Frontal cortex (tissue), 4 donors: ENCODE data around the gene UGT3A2. TPM values are rescaled to one million over a fixed set of nuclear protein-coding genes. Genes with fewer than 3 reads are reported as not detected.
A peak's percentile ranks its signal among the peaks of the same experiment; 100 is the strongest.

Experiments used
- DNase-seq, 2 donors: peaks; one replicate each; pipeline ENCODE4 v3.0.0; 2012; ENCODE audit warnings: low spot score in 2 of 2
- FAIRE-seq: peaks from 2 replicates; lab custom pipeline; 2012; peaks lifted over from hg19 to GRCh38; lab: Jason Lieb, UNC
- total RNA-seq: library from RNA; depleted of rRNA; stranded (reverse); fragments of >200 nt; gene quantifications from one replicate; pipeline ENCODE4 v1.2.3, GENCODE V29; 2014
- donor health status: control.
- donor health status: control.
- donor health status: control.

Gene UGT3A2
- total RNA-seq, result 0.41 TPM

GRCh38 chr5:36066540-36067210, at the start of gene UGT3A2:
Gene UGT3A2 (minus strand): TSS chr5:36066882. CDS start chr5:36066789, 93 bp downstream.
- no peak for FAIRE-seq
- no peak for DNase-seq

DNA sequence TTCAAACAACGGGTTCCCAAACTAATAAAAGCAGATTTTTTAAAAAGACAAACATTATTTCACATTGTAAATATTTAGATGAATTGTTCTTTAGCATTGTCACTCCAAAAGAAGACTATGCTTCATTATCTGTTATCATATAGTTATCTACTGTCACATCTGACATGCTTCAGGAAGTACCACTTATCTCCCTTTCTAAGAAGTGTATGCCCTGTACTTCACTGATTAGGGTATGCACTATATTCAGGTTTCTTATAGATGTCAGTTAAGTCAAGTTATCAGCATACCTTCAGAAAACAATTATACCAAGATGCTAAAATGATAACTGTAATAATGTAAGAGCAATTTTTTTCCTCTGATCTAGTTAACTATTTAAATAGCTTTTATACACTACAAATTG, 44.6 kb upstream of the UGT3A2 start:
- no peak for FAIRE-seq
- DNase-seq, result no peak

DNA sequence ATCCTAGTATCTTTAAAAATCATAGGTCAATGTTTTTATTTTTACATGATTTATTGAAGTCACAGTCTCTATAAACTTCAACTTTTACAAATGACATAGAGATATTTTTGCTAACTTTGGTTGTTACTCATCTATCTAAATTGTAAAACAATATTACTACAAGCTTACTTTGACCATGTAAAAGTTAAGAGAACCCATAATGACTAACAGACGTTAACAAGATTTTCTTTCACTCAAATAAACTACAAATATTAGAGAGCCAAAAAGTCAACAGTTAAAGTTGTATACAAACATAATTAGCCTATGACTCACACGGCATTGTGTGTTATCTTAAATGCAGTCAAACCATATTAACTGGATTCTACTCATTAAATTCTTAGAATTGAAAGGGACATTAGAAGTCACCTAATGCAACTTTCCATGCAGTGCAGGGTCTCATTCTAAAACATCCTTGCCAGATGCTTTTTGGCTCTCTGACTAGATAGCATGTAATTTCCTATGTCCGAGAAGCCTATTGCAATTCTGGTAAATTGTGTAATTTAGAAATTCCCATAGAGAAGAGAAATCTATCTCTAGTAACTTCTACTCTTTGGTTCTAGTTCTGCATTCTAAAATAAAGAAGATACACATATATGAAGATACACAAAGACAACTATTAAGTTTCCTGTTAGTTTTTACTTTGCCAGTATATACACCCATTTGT, 42.2 kb upstream of the UGT3A2 start:
- DNase-seq, result no peak
- FAIRE-seq, result peak; percentile 79

DNA sequence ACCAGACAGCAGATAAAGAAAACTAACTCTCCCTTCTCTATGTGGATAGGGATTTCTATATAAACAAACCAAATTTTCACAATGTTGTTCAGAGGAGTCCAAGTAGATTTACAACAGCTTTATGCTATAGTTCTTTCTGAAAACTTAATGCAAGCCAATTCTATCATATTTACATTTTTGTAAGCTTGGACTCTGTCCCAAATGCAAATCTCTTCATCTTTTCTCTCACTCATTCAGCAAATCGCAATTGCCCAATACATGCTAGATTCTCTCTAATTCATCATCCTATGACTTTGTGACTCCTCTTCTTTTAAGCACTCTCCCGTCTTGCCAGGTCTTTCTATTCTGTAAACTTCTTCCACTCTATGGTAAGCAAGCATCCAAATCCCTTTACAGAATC, 39.1 kb upstream of the UGT3A2 start:
- FAIRE-seq, result no peak
- DNase-seq, result no peak

DNA sequence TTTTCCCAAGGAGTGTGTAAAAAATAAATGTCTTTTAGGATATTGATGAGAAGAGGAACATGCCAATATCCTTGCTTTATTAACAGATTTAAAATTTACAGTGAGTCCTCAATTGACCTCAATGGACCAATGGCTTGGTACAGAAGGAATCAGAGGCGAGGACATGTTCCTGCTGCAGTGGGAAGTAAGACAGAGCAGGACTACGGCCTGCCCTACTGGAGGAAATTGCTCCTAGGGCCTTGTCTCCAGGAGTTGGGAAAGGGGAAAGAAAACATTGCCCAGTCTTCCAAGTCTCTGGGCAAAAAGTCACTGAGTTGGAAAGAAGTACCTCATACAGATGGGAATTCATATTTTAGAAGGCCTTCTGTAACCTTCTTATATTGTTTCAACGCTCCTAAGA, 33.1 kb upstream of the UGT3A2 start:
- FAIRE-seq (no peak), DNase-seq (no peak)

DNA sequence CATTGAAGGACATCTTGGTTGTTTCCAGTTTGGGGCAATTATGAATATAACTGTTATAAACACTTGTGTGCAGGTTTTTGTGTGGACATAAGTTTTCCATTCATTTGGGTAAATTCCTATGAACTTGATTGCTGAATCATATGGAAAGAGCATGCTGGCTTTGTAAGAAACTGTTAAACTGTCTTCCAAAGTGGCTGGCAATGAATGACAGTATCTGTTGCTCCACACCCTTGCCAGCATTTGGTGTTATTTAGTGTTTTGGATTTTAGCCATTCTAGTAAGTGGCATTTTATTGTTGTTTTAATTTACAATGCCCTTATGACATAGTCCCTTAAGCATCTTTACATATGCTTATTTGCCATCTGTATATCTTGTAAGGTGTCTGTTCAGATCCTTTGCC, 29.8 kb upstream of the UGT3A2 start:
- DNase-seq (no peak), FAIRE-seq (no peak)

DNA sequence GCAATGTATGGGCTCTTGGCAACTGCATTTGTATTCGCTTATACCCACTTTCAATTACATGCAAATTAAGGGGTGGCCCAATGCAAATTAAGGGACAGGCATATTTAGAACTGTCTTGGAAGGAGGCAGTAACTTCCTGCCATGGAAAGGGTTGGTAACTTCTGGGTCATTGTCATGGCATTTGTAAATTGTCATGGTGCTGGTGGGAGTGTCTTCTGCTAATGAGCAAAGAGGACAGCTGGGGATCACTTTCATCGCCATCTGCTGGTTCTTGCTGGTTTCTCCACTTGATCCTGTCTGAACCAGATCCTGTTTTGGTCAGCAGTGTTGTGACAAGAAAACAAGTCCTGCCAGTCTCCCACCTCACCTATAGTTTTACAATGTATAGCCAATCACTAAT, 23.3 kb upstream of the UGT3A2 start:
- DNase-seq, result no peak
- no peak for FAIRE-seq

- DNase-seq, result peak; percentile 21 to 46
- FAIRE-seq, result no peak
These were observed 12.6 kb upstream of the UGT3A2 start for GRCh38 chr5:36079200-36079781.

- no peak for DNase-seq
These were observed 11.7 kb upstream of the UGT3A2 start for GRCh38 chr5:36078430-36078829.

DNA sequence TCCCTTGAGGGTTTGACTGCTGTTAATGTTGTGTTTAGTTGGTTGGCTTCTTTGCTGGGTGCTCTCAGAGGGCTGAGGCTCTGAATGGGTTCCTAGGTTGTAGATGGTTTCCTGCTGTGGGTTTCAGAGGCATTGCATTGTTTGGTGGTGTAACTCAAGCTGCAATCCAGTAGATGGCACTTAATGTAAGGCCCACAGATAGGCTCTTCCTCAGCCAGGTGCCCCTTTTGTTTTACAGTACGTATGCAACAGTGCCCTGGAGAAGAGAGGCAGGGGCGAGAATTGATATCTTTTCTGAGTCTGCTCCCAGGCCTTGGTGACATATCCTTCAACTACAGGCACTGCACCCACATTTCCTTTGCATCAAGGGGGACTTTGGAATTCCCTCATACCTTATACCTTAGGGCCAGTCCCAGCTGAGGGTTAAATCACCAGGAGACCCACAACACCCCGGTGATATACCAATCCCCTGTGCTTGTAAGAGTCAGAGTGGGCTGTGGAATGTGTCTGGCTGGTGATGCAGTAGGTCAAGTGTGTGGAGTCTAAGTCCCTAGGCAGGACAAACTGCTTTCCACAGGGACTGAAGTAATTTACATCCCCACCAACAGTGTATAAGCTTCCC, 7.0 kb upstream of the UGT3A2 start:
- FAIRE-seq, result no peak

More at GRCh38 chr5:36078430-36078829, 11.7 kb upstream of the UGT3A2 start:
- no peak for FAIRE-seq

DNA sequence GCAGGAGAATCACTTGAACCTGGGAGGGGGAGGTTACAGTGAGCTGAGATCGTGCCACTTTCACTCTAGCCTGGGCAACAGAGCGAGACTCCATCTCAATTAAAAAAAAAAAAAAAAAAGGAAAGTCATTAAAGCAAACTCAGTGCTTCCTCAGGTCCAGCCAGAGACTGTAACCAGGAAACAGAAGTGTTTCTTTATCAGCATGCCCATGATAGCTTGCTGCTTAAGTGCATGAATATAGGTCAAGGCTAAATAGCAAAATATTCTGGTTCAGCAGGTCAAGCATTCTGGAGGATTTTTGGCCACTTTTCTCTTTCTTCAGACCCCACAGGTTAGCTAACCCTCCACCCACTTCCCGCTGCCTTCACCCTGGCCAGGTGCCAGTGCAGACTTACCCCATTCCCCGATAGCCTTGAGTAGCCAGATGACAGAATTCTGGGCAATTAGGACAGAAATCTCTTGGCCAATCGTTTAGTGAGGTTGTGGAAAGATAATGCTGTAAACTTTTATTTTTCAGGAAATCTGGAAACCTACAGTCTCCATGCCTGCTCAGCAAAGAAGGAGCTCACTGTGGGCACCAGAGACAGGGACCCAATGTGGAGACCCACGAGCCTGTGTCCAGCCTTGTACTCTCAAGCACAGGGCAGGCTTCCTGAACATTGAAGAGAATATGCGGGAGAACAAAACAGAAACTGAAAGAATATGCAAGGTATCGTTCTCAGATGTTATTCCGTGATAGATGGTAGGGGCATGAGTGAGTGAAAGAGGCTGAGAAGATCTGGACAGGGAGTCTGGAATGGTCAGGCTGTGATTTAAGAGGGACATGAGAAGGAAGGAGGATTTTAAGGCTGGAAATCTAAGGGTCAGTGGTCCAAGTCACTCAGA, 4.2 kb upstream of the UGT3A2 start:
- FAIRE-seq, result no peak

More for the DNA sequence above, 7.0 kb upstream of the UGT3A2 start:
- no peak for DNase-seq

GRCh38 chr5:36068751-36069281, 2.1 kb upstream of the UGT3A2 start:
- FAIRE-seq (no peak), DNase-seq (no peak)

More for the DNA sequence above, 4.2 kb upstream of the UGT3A2 start:
- no peak for DNase-seq

- DNase-seq, result no peak
- FAIRE-seq, result no peak
These were observed 612 bp downstream of the UGT3A2 start for GRCh38 chr5:36066001-36066539.

DNA sequence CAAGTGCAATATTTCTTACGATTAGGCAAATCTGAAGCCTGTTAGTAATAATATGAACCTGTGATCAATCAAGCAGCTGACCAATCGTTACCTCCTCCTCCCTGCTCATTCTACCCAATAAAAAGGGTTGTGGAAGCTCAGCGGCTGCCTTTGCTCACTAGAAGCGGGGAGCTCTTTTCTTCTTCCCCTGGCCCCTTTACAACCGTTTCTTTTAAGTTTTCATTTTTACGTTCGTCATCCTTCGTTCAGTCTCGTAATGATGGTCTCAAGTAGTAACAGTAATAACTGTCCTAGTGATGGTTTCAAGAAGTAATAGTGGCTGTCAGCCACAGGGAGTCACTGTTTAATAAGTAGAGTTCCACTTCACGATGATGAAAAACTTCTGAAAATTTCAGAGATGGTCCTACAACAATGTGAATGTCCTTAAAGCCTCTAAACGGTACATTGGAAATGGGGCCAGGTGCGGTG, 6.2 kb downstream of the UGT3A2 start:
- no peak for DNase-seq

DNA sequence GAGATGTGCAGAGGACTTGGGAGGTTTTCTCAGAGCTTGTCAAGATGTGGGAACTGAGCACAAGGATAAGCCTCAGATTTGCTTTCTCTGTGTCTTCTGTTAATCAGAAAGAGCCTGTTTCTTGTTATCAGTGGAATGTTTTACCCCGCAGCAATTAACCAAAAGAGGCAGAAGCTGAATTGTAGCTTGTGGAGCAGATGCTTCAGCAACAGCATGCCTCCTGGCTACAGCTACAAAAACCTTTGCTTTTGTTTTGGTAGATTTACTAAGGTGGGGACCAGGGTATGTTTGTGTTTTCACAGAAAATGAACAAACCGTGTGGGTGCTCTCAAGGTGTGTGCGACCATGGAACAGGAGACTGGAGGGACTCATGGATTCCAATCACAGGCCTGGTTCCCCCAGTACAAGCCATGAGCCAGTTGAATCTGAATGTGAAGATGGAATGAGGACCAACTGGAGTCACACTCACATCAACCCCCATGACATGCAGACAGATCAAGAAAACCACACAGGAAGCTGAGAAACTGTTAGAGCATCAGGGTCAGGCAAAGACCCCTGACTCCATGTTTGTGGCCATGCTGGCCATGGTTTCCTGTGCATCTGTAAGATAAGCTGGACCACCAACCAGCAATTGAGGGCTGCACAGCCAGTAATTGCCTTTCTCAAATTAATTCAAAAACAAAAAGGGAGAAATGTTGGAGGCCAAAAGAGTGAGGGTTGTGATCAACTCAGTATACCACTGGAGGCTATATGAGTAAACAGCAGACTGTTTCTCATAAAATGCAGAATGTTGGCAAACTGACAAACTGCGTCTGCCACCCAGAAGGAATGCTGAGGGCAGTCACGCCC, 6.9 kb downstream of the UGT3A2 start:
- FAIRE-seq, result no peak
- no peak for DNase-seq

More for the DNA sequence above, 6.2 kb downstream of the UGT3A2 start:
- FAIRE-seq, result no peak

GRCh38 chr5:36058776-36059175, 7.9 kb downstream of the UGT3A2 start:
- DNase-seq (no peak), FAIRE-seq (no peak)

DNA sequence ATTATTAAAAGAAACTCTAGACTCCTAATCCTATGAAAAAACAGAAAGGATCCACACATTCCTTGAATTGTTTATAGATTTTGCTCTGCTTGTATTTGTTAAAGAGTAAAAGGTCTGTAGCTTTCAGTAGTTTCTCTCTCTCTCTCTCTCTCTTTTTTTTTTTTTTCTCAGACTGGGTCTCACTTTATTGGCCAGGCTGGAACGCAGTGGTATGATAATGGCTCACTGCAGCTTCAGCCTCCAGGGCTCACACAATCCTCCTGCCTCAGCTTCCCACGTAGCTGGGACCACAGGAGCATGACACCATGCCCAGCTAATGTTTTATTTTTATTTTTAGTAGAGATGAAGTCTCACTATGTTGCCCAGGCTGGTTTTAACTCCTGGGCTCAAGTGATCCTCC, 9.3 kb downstream of the UGT3A2 start:
- no peak for FAIRE-seq
- no peak for DNase-seq

DNA sequence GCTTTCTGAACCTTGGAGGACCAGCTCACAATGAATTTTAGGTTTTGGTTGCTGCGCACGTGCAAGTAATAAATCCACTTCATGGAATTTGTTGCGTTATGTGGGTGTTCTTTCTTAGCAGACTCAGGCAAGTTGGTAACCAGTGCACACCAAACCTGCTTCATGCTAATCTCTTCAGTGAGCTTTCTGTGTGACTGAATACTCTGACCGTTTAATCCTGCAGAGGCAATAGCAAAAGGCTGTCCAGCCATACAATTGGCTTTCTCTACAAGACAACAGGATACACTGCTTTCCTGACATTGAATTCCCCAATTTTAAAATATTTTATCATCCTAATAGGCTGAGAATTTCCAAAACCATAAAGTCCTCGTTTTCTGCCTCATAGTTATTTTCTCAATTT, 10.3 kb downstream of the UGT3A2 start:
- FAIRE-seq (no peak), DNase-seq (no peak)
